ENCODE measurements around the gene CDC42BPG.
A peak's percentile ranks its signal among the peaks of the same experiment; 100 is the strongest.

The CDC42BPG gene

GRCh38 chr11:64803158-64803845 is 41.2 kb downstream of the CDC42BPG start, which contains the start of gene MAP4K2:
TSS of gene MAP4K2 (minus strand) at chr11:64803214. CDS start at chr11:64803149, 65 bp downstream.
- peak; percentile 72 for DNase-seq

- DNase-seq: no peak
Observed at GRCh38 chr11:64802370-64803157, 41.9 kb downstream of the CDC42BPG start.

- DNase-seq: no peak
Observed at GRCh38 chr11:64801561-64802369, 42.7 kb downstream of the CDC42BPG start.

GRCh38 chr11:64801158-64801464 is 43.3 kb downstream of the CDC42BPG start:
- DNase-seq: no peak

- DNase-seq: no peak
Observed at GRCh38 chr11:64800303-64801157, 43.9 kb downstream of the CDC42BPG start.

- DNase-seq: no peak
Observed at GRCh38 chr11:64799623-64800302, 44.7 kb downstream of the CDC42BPG start.

GRCh38 chr11:64799256-64799622 is 45.2 kb downstream of the CDC42BPG start:
- no peak for DNase-seq

GRCh38 chr11:64796757-64797541 is 47.5 kb downstream of the CDC42BPG start:
- no peak for DNase-seq

GRCh38 chr11:64796047-64796756 is 48.3 kb downstream of the CDC42BPG start:
- DNase-seq: no peak

GRCh38 chr11:64794526-64794925 is 49.9 kb downstream of the CDC42BPG start:
- no peak for DNase-seq

GRCh38 chr11:64793271-64794160 is 50.9 kb downstream of the CDC42BPG start:
- DNase-seq: no peak

GRCh38 chr11:64792482-64792881 is 52.0 kb downstream of the CDC42BPG start:
- no peak for DNase-seq

GRCh38 chr11:64791781-64792291 is 52.6 kb downstream of the CDC42BPG start:
- no peak for DNase-seq

- DNase-seq: no peak
Observed at GRCh38 chr11:64790205-64791095, 54.0 kb downstream of the CDC42BPG start.

- no peak for DNase-seq
Observed at GRCh38 chr11:64789331-64790204, 54.9 kb downstream of the CDC42BPG start.

- DNase-seq: no peak
Observed at GRCh38 chr11:64788321-64789215, 55.9 kb downstream of the CDC42BPG start.
